Amygdala (tissue), 56 donors: ENCODE measurements around the gene DIRAS2.

ENCODE experiments used
- DNase-seq, 56 donors: peaks; one replicate each; lab custom pipeline; 2025; lab: John Stamatoyannopoulos, UW

Gene DIRAS2

GRCh38 chr9:90613502-90613901 is 29.1 kb downstream of the DIRAS2 start:
- DNase-seq = no peak

GRCh38 chr9:90612957-90613356 is 29.7 kb downstream of the DIRAS2 start:
- peak in 1 of 56 donors; percentile 11 for DNase-seq

DNA sequence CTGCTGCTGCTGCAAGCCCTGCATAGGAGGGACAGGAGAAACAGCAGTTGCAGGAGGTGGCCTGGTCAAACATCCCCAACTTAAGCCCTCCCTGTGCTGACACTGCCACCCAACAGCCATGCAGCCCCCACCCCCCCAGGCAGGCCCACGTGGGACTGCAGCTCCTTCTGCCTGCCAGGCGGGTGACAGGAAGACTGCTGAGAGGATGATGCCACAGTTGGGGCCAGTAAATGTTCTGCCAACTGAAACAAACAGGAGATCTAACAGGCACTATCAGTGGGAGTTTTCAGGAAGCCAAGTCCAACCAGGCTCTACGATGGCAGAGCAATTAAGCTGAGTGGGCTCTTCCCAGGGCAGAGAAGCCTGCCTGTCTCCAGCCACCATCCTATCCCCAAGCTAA is 31.1 kb downstream of the DIRAS2 start:
- DNase-seq = peak in 3 of 56 donors; percentile 3 to 18 (median 12)

DNA sequence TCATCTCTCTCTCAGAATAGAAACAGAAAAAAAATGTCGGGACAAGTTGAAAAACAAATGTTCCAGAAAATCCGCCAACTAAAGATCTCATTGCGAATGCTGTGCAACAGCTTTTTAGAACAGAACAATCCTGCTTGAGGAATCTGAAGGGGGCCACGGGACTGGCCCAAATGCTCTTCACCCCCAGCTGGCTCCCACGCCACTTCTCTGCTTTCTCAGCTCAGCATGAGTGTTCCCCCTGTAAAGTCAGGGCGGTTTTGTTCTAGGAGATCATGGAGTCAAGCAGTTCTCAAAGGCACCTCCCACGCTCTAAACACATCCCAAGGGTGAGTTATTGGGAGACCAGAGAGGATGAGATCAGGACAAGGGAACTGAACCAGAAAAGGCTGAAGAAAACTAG is 31.5 kb downstream of the DIRAS2 start:
- DNase-seq = no peak

DNA sequence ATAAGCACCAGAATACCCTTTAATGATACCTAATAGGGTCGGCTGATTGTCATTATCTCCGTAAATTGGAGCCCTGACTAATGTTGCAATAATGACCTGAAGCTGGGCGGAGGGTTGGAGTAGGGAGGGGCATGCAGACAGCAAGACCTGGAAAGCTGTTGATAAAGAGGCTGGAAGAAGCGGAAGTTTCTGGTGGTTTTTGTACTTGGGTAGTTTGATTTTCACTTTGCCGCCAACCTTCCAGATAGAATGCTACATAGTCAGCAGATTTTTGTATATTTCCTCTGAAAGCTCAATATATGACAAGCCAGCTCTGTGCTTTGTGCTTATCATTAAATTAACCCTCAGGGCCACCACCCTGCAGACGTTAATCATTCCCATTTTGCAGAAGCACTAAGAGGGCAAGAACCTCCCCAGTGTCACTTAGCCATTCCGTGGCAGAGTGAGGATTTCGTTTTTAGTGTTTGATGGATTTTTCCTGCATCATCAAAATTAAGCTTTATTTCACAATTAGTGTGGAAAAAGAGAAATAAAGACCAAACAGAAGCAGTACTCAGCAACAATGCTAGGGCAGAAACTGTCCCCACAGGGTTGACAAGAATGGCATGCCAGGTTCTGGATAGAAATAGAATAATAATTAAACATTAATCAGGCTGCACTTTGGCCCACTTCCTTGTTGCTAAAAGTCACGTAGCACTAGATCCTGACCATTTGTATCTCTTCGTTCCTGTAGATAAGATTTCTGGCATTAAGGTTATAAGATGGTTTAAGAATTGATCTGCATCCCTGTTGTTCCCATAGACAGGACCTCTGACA is 34.7 kb downstream of the DIRAS2 start:
- no peak for DNase-seq

GRCh38 chr9:90600029-90600428 is 42.6 kb downstream of the DIRAS2 start:
- no peak for DNase-seq

GRCh38 chr9:90598191-90598590 is 44.4 kb downstream of the DIRAS2 start:
- DNase-seq = no peak

DNA sequence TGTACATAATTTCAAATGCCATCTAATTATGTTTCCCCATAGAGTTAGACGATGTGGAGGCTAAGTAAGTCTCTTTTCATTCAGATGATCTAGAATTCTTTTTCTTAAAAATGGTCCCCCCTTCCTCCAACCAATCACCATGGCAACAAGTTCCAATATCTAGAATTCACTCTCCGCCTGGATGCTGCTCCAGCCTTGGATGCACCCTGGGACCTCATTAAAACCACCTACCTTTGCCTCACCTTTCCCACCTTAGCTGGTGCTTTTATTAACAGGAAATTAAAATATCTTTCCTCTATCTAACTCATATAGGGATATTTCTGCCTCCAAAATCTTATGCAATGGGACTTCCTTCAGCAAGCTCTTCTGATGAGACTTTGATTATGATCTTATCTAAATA is 49.0 kb downstream of the DIRAS2 start:
- no peak for DNase-seq

GRCh38 chr9:90580576-90580975 is 62.0 kb downstream of the DIRAS2 start:
- DNase-seq = no peak

- no peak for DNase-seq
Observed at GRCh38 chr9:90579181-90579580, 63.4 kb downstream of the DIRAS2 start.

- DNase-seq = no peak
Observed at GRCh38 chr9:90578126-90578815, 64.4 kb downstream of the DIRAS2 start.

- DNase-seq = no peak
Observed at GRCh38 chr9:90569511-90569910, 73.1 kb downstream of the DIRAS2 start.

DNA sequence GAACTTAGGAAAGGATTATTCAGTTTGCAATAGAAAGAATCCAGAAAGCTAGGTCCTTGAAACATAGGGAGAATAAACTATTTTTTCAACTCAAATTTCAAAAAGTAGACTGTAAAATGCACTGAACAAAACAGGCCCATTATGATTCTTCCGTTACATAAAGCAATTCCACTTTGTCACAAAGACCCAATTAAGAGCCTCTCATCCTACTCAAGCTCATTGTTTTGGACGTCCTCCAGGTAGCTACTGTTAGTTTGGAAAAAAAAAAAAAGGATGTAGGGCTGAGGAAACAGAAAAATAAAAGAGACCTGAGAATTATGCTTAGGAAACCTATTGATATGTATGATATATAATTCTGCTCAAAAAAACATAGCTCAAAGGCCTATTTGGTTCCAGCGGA is 74.0 kb downstream of the DIRAS2 start:
- DNase-seq = no peak

- DNase-seq = no peak
Observed at GRCh38 chr9:90562229-90562628, 80.4 kb downstream of the DIRAS2 start.
